Muscle of leg (tissue), 11 donors: ENCODE data around the gene SP2. TPM values are rescaled to one million over a fixed set of nuclear protein-coding genes. Genes with fewer than 3 reads are reported as not detected.

Experiments
- DNase-seq: peaks from one replicate; pipeline ENCODE4 v3.0.0; 2013
- H3K27ac ChIP-seq: one replicate; pipeline ENCODE4 v1.5.1; 2013; ENCODE audit warnings: mild to moderate bottlenecking, low read length, control low read depth
- H3K27me3 ChIP-seq: one replicate; pipeline ENCODE4 v1.6.1; 2013; ENCODE audit warnings: low read length; ENCODE audit not compliant: control insufficient read depth, insufficient read depth
- H3K36me3 ChIP-seq: one replicate; pipeline ENCODE4 v1.6.1; 2013; ENCODE audit warnings: low read length; ENCODE audit not compliant: control insufficient read depth, insufficient read depth
- H3K4me1 ChIP-seq: one replicate; pipeline ENCODE4 v1.6.1; 2013; ENCODE audit warnings: low read length; ENCODE audit not compliant: control insufficient read depth, insufficient read depth
- H3K4me3 ChIP-seq: one replicate; pipeline ENCODE4 v1.5.1; 2013; ENCODE audit warnings: low read length, control low read depth
- H3K9me3 ChIP-seq: replicated peaks from 2 replicates; pipeline ENCODE4 v1.6.1; 2013; ENCODE audit warnings: low read depth, low read length; ENCODE audit not compliant: control insufficient read depth
- WGBS: methylation state at CpG from one replicate; pipeline ENCODE4 v1.1.5; 2013; ENCODE audit warnings: missing lambda C conversion rate; ENCODE audit not compliant: insufficient coverage; 5-methylcytosine and 5-hydroxymethylcytosine counted together
- polyA plus RNA-seq, 8 donors: library from polyadenylated mRNA; unstranded; fragments of 120-200 nt; gene quantifications; one replicate each; pipeline versions ENCODE4 v1.2.1 to v1.2.3, GENCODE V29; 2013; ENCODE audit warnings: inconsistent platforms in 1 of 8, low replicate concordance in 1 of 8; ENCODE audit not compliant: insufficient read length in 8 of 8, insufficient read depth in 1 of 8
- total RNA-seq: library from RNA; stranded (reverse); fragments of 120-200 nt; gene quantifications from one replicate; pipeline ENCODE4 v1.2.4, GENCODE V29; 2013

Gene SP2
- total and polyA plus RNA-seq, 9 donors, result 2.0 to 19.5 (median 16.0) TPM

GRCh38 chr17:47853616-47854015 is 42.4 kb upstream of the SP2 start:
- peaks cover 92% of the 10 kb centered on the region for H3K27me3 ChIP-seq
- 15% methylated on average over 5 of the region's 5 CpGs for WGBS
- no peak overlapping the region for H3K4me3 ChIP-seq
- H3K9me3 ChIP-seq, result no peaks in the 10 kb centered on the region
- H3K4me1 ChIP-seq, result peaks cover 14% of the 10 kb centered on the region
- no peaks in the 10 kb centered on the region for H3K36me3 ChIP-seq
- no peak overlapping the region for H3K27ac ChIP-seq
- DNase-seq, result no peak

DNA sequence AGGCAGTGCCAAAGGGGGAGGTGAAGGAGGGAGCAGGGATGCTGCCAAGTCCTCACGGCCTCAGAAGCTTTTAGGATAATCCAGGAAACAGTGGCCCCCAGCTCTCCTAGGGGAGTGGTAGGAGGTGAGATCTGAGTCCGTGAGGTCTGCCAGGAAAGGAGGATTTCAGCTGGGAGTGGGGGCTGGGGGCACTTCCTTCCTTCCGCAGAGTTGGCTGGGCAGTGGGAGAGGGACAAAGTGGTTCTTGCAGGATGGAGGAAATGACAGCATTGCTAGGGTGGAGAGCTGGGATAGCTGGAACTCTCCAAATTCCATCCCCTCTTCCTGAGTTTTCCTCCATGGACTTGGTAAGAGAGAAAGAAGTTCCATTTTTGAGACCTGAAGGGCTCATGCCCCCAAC is 40.3 kb upstream of the SP2 start:
- H3K36me3 ChIP-seq, result no peaks in the 10 kb centered on the region
- peak overlapping the region; percentile 51 for H3K27ac ChIP-seq
- H3K4me3 ChIP-seq, result no peak overlapping the region
- 8% methylated on average over 2 of the region's 3 CpGs for WGBS
- H3K4me1 ChIP-seq, result peaks cover 14% of the 10 kb centered on the region
- H3K9me3 ChIP-seq, result no peaks in the 10 kb centered on the region
- peak; percentile 60 for DNase-seq
- peaks cover 88% of the 10 kb centered on the region for H3K27me3 ChIP-seq

DNA sequence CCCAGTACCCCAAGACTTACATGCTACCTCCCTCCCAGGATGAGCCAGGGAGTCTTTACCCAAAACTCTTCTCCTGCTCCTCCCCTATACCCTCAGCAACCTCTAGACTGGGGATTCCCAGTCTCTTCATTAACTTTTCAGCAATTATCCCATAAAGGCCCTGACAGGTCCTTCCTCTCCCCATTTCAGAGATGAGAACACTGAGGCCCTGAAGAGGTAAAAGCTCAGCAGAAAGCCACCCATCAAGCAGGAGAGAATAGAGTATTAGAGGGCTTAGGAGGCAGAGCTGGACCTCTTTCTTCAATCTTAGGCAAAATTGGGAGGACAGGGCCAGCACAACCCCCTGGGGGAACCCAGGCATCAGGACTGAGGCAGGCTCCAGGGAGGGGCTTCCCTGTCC is 39.2 kb upstream of the SP2 start:
- H3K9me3 ChIP-seq, result no peaks in the 10 kb centered on the region
- H3K36me3 ChIP-seq, result no peaks in the 10 kb centered on the region
- H3K27me3 ChIP-seq, result peaks cover 81% of the 10 kb centered on the region
- DNase-seq, result no peak
- H3K4me1 ChIP-seq, result peaks cover 9% of the 10 kb centered on the region
- no peak overlapping the region for H3K27ac ChIP-seq
- no peak overlapping the region for H3K4me3 ChIP-seq

DNA sequence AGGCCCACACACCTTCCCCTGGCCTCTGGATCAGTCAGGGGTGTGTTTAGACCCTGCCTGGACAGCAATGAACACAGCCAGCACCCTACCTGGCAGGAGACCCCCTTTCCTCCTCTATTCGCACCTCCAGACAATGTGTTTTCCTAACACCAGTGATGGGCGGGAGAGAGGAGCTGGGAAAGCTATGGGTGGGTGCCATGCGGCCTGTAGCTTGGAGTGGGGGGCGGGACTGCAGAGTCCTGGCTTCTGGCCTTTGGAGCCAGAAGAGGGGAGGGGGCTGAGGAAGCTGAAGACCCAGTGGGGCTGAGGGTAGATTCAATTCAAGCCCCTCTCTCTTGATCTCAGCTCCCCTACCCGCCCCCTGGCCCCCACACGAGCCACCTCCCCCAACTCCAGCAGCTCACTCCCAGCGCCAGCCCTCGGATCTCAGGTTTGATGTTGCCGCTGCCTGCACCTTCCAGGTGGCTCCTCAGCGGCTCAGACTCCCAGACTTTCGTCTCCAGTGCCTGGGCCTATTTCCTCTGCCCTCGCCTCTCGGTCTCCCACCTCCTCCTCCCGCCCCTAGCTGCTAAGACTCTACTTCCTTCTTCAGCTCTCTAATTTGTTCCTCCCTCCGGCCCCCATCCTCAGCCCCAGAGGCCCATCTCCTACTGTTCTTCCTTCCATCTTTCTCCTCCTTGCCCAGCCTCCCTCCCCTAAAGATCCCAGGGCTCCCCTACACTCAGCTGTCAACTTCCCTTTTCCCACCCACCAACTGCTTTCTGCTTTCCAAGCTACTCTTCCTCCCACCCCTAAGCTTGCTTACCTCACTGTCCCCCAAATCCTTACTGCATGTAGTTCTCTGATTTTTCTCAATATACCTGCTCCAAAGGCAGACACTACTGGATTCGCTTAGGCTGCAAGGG is 38.2 kb upstream of the SP2 start:
- no peak for DNase-seq
- 32% methylated on average over 15 of the region's 16 CpGs for WGBS
- Histone ChIP-seq H3K4me1 (peaks cover 4% of the 10 kb centered on the region), H3K27ac (no peak overlapping the region), H3K36me3 (no peaks in the 10 kb centered on the region), H3K9me3 (no peaks in the 10 kb centered on the region), H3K4me3 (no peak overlapping the region), H3K27me3 (peaks cover 71% of the 10 kb centered on the region)

GRCh38 chr17:47860386-47860785 is 35.6 kb upstream of the SP2 start:
- Histone ChIP-seq H3K4me1 (peaks cover 3% of the 10 kb centered on the region), H3K9me3 (no peaks in the 10 kb centered on the region), H3K27me3 (peaks cover 59% of the 10 kb centered on the region), H3K36me3 (no peaks in the 10 kb centered on the region), H3K4me3 (no peak overlapping the region), H3K27ac (no peak overlapping the region)
- no peak for DNase-seq
- WGBS, result no CpG with 5 or more reads among the region's 5 CpGs

GRCh38 chr17:47862621-47863440 is 33.2 kb upstream of the SP2 start:
- DNase-seq, result no peak
- H3K4me3 ChIP-seq, result no peak overlapping the region
- H3K36me3 ChIP-seq, result no peaks in the 10 kb centered on the region
- H3K27ac ChIP-seq, result no peak overlapping the region
- H3K9me3 ChIP-seq, result no peaks in the 10 kb centered on the region
- WGBS, result 81% methylated on average over 5 of the region's 7 CpGs
- no peaks in the 10 kb centered on the region for H3K4me1 ChIP-seq
- peaks cover 58% of the 10 kb centered on the region for H3K27me3 ChIP-seq

DNA sequence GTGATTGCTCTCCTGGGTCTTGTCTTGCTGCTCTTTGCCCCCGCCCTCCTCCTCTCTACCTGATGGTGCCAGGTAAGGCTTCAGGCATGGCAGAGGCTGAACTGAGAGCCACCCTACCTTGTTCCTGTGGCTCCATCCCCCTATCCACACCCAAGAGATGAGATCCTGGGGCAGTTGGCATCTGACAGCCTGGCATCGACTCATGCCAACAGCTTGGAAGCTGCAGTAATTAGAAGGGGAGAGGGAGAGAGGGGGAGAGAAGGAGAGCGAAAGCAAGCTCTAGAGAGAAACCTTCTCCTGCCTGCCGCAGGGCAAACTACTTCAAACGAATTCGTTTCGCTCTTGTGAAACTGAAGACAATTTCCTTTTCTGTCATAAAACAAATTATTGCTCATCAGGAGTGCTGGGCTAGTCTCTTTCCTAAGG is 31.2 kb upstream of the SP2 start:
- Histone ChIP-seq H3K9me3 (no peaks in the 10 kb centered on the region), H3K27me3 (peaks cover 59% of the 10 kb centered on the region), H3K4me1 (no peaks in the 10 kb centered on the region), H3K4me3 (no peak overlapping the region), H3K36me3 (no peaks in the 10 kb centered on the region), H3K27ac (no peak overlapping the region)
- 71% methylated on average over 1 of the region's 7 CpGs for WGBS
- DNase-seq, result no peak

DNA sequence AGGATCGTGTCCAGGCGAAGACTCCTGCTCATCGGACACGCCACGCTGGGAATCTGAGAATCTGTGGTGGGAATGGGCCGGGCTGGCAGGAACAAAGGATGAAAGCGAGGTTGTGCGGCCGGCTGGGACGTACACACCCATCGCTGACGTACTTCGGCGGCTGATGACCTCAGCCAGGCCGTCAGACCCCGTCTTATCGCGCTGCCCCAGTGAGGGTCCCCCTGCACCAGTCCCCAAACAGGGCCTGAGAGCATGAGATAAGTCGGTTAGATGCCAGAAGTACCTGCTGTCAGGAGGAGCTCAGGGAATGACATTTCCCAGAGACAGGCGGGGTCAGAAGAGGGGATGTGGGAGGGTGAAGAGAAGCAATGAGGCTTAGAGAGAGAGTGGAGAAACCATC is 29.1 kb upstream of the SP2 start:
- 40% methylated on average over 20 of the region's 20 CpGs for WGBS
- Histone ChIP-seq H3K27ac (no peak overlapping the region), H3K27me3 (peaks cover 67% of the 10 kb centered on the region)

DNA sequence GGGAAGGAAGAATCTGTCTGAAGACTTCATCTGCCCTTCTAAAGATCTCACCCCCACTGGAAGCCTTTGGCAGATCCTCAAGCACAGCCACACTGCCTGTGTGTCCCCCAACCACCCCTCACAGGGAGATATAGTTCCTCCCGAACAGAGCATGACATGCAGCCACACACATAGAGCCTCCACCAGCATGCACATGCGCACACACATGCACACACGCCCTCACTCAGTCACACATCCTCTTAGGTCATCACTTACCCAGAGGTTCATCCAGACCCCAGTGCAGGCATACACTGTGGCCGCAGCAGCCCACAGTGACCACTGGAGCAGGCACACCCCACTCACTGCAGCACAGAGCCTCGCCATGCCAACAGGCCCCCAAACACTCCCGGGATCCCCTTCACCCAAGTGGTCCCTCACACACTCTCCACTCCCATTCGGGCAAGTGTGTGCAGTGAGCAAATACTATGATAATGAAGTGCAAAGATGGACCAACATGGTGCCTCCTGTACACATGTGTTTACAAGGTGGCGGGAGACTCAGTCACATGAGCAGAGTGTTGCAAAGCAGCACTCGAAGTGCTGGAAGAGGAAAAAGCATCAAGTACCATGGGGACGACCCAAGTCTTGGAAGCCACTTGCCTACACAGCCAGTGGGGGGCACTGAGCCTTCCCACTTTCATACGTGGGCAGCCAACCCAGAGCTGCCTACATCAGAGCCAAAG is 28.1 kb upstream of the SP2 start:
- Histone ChIP-seq H3K27ac (no peak overlapping the region), H3K27me3 (peaks cover 75% of the 10 kb centered on the region), H3K9me3 (no peaks in the 10 kb centered on the region), H3K36me3 (no peaks in the 10 kb centered on the region), H3K4me3 (no peak overlapping the region), H3K4me1 (peaks cover 8% of the 10 kb centered on the region)
- 76% methylated on average over 8 of the region's 11 CpGs for WGBS
- no peak for DNase-seq

More for the DNA sequence above, 29.1 kb upstream of the SP2 start:
- H3K36me3 ChIP-seq, result no peaks in the 10 kb centered on the region
- H3K9me3 ChIP-seq, result no peaks in the 10 kb centered on the region
- H3K4me3 ChIP-seq, result no peak overlapping the region
- DNase-seq, result no peak
- no peaks in the 10 kb centered on the region for H3K4me1 ChIP-seq

- no peak overlapping the region for H3K27ac ChIP-seq
- no peak overlapping the region for H3K4me3 ChIP-seq
- no peaks in the 10 kb centered on the region for H3K36me3 ChIP-seq
- no peak for DNase-seq
- peaks cover 12% of the 10 kb centered on the region for H3K4me1 ChIP-seq
- no peaks in the 10 kb centered on the region for H3K9me3 ChIP-seq
- WGBS, result 17% methylated on average over 1 of the region's 2 CpGs
- peaks cover 84% of the 10 kb centered on the region for H3K27me3 ChIP-seq
These were observed 26.9 kb upstream of the SP2 start for GRCh38 chr17:47869114-47869513.
